Caco-2 (cell line): ENCODE results near the gene HSPG2. TPM values are rescaled to one million over a fixed set of nuclear protein-coding genes. Genes with fewer than 3 reads are reported as not detected.

Experiments
- BruUV-seq: library from RNA; stranded (reverse); fragments of 400-500 nt; replicated peaks from 2 replicates; lab custom pipeline; 2021; lab: Mats Ljungman, UMichigan
- CTCF ChIA-PET: fragments of 300-600 bp; sonication (Branson Sonifier 250); formaldehyde crosslinking; loops from one replicate; lab custom pipeline; 2022; ENCODE audit warnings: antibody characterized with exemption; lab: Charles Lee
- POLR2A ChIA-PET: fragments of 300-600 bp; sonication (Branson Sonifier 250); formaldehyde crosslinking; loops from one replicate; lab custom pipeline; 2022; ENCODE audit warnings: antibody characterized with exemption; lab: Charles Lee
- DNase-seq, 2 experiments: peaks; one replicate each; pipeline versions ENCODE4 v3.0.0 to v3.0.0-alpha.2; 2020 to 2022
- H3K27me3 ChIP-seq: replicated peaks from 2 replicates; pipeline ENCODE4 v1.6.0; 2011; ENCODE audit warnings: low read length; ENCODE audit not compliant: control insufficient read depth, insufficient read depth
- H3K36me3 ChIP-seq: 2 replicates; pipeline ENCODE4 v1.5.1; 2011; ENCODE audit warnings: low read length; ENCODE audit not compliant: control insufficient read depth, insufficient read depth
- H3K4me1 ChIP-seq: fragments of 250-450 bp; sonication (Bioruptor Pico); 2 replicates; pipeline ENCODE4 v1.5.1; 2020; ENCODE audit warnings: mild to moderate bottlenecking
- H3K4me3 ChIP-seq: 2 replicates; pipeline ENCODE4 v1.5.1; 2011; ENCODE audit warnings: low read depth, mild to moderate bottlenecking, control low read depth, low read length
- H3K9me3 ChIP-seq: fragments of 250-450 bp; sonication (Bioruptor Pico); 2 replicates; pipeline ENCODE4 v1.5.1; 2020; ENCODE audit warnings: mild to moderate bottlenecking, moderate library complexity
- H3K27ac Mint-ChIP-seq: one replicate; pipeline ENCODE4 v1.8.0; 2022; ENCODE audit warnings: mixed read lengths; ENCODE audit not compliant: unreplicated experiment
- H3K27me3 Mint-ChIP-seq: one replicate; pipeline ENCODE4 v1.8.0; 2022; ENCODE audit warnings: mixed read lengths; ENCODE audit not compliant: insufficient read depth, unreplicated experiment
- H3K36me3 Mint-ChIP-seq: one replicate; pipeline ENCODE4 v1.8.0; 2022; ENCODE audit warnings: mild to moderate bottlenecking, mixed read lengths; ENCODE audit not compliant: insufficient read depth, unreplicated experiment
- H3K4me1 Mint-ChIP-seq: one replicate; pipeline ENCODE4 v1.8.0; 2022; ENCODE audit warnings: low read depth, mixed read lengths; ENCODE audit not compliant: unreplicated experiment
- H3K4me3 Mint-ChIP-seq: one replicate; pipeline ENCODE4 v1.8.0; 2022; ENCODE audit warnings: mild to moderate bottlenecking, moderate library complexity, mixed read lengths; ENCODE audit not compliant: unreplicated experiment
- H3K9me3 Mint-ChIP-seq: one replicate; pipeline ENCODE4 v1.8.0; 2022; ENCODE audit warnings: mixed read lengths; ENCODE audit not compliant: unreplicated experiment
- intact Hi-C: fragments of 100-400 bp; cut with micrococcal nuclease; formaldehyde crosslinking; loops from one replicate; pipeline ENCODE4 v1.10.0; 2022; ENCODE audit not compliant: unreplicated experiment
- total RNA-seq: library from RNA; stranded (reverse); gene quantifications from 2 replicates; pipeline ENCODE4 v1.2.3, GENCODE V29; 2022
- TF ChIP-seq, protein P1 (sequence below), 2 experiments: fragments of 200-600 bp in 1 of 2; IDR thresholded peaks; 1 replicate in 1 of 2; 2 replicates in 1 of 2; pipeline versions ENCODE4 v1.5.1 to v1.8.0; 2011 to 2022; ENCODE audit warnings: antibody characterized with exemption in 1 of 2, control low read depth in 1 of 2, inconsistent platforms in 1 of 2, low read depth in 1 of 2, low read length in 1 of 2, mild to moderate bottlenecking in 1 of 2, moderate library complexity in 1 of 2; ENCODE audit not compliant: insufficient read depth in 1 of 2, severe bottlenecking in 1 of 2, unreplicated experiment in 1 of 2

HSPG2 gene
- total RNA-seq, 1 experiment from 2014 or later, result 237 TPM

DNA sequence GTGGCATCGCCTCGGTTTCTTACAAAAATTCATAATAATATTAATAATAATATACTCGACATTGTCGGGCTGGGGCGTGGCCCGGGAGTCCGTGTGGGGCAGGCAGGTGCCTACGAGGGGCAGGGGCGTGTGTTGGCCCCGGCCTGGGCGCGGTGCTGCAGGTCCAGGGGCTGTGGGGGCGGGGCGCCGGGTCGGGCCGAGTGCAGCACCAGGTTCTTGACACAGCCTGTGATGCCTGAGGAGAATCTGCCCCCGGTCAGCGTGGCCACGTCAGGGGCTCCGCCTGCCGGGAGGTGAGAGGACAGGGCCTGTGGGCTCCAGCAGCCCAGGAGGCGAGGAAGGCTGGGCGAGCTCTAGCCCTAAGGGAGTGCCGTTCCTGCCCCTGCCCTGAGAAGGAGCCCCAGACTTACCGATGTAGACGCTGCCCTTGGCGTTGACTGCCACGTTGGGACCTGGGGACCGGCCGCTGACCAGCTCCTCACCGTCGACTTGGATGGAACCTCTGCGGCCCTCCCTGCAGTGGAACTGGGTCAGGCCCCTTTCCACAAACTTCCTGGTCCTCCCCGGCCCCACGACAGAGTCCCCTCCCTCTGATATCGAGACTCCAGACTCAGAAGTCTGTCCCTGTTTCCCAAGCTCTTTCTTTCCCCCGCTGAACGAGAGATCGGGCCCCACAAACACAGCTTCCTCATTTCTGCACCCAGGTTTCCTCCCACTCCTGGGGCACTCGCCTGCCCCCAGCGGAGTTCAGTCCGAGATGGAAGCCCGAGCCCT is 113.7 kb downstream of the HSPG2 start:
- CTCF ChIA-PET, result no interaction called here
- Histone ChIP-seq H3K9me3 (no peaks in the 10 kb centered on the region), H3K27me3 (no peaks in the 10 kb centered on the region), H3K4me3 (no peak overlapping the region), H3K4me1 (no peaks in the 10 kb centered on the region), H3K36me3 (peaks cover 1% of the 10 kb centered on the region; the same call in 1 of the 2 replicates)
- intact Hi-C loops, result no loop called here
- no peaks in the 10 kb centered on the region for H3K27me3 Mint-ChIP-seq
- DNase-seq, result no peak
- H3K27ac Mint-ChIP-seq, result no peak overlapping the region
- H3K9me3 Mint-ChIP-seq, result no peaks in the 10 kb centered on the region
- no peaks in the 10 kb centered on the region for H3K4me1 Mint-ChIP-seq
- BruUV-seq, result TSS peak; percentile 61
- POLR2A ChIA-PET, result no interaction called here
- TF ChIP-seq, protein P1, sequence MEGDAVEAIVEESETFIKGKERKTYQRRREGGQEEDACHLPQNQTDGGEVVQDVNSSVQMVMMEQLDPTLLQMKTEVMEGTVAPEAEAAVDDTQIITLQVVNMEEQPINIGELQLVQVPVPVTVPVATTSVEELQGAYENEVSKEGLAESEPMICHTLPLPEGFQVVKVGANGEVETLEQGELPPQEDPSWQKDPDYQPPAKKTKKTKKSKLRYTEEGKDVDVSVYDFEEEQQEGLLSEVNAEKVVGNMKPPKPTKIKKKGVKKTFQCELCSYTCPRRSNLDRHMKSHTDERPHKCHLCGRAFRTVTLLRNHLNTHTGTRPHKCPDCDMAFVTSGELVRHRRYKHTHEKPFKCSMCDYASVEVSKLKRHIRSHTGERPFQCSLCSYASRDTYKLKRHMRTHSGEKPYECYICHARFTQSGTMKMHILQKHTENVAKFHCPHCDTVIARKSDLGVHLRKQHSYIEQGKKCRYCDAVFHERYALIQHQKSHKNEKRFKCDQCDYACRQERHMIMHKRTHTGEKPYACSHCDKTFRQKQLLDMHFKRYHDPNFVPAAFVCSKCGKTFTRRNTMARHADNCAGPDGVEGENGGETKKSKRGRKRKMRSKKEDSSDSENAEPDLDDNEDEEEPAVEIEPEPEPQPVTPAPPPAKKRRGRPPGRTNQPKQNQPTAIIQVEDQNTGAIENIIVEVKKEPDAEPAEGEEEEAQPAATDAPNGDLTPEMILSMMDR (IDR thresholded peaks at IDR 0.05; ENCODE audit: insufficient read depth in 1 of 2, low read depth in 1 of 2, low read length in 1 of 2, severe bottlenecking in 1 of 2, unreplicated experiment in 1 of 2), result no peak
- H3K36me3 Mint-ChIP-seq, result peaks cover 48% of the 10 kb centered on the region
- no peak overlapping the region for H3K4me3 Mint-ChIP-seq

- BruUV-seq, result no TSS peak
- no peaks in the 10 kb centered on the region for H3K4me1 ChIP-seq
- TF ChIP-seq, protein P1 (IDR thresholded peaks at IDR 0.05; ENCODE audit: insufficient read depth in 1 of 2, low read depth in 1 of 2, low read length in 1 of 2, severe bottlenecking in 1 of 2, unreplicated experiment in 1 of 2), result no peak
- Mint-ChIP-seq H3K4me1 (no peaks in the 10 kb centered on the region), H3K36me3 (peaks cover 40% of the 10 kb centered on the region), H3K27ac (no peak overlapping the region), H3K9me3 (no peaks in the 10 kb centered on the region), H3K4me3 (no peak overlapping the region), H3K27me3 (no peaks in the 10 kb centered on the region)
- CTCF ChIA-PET, result interaction anchor here (0.7 kb wide), 1 partner anchor 174 kb away, joined by 3 read pairs; no protein-coding TSS in a partner anchor
- peaks cover 1% of the 10 kb centered on the region; the same call in 1 of the 2 replicates for H3K36me3 ChIP-seq
- no peaks in the 10 kb centered on the region for H3K9me3 ChIP-seq
- H3K4me3 ChIP-seq, result no peak overlapping the region
- intact Hi-C loops, result no loop called here
- DNase-seq, result no peak
- H3K27me3 ChIP-seq, result no peaks in the 10 kb centered on the region
- POLR2A ChIA-PET, result no interaction called here
Observed at GRCh38 chr1:21822349-21822748, 114.8 kb downstream of the HSPG2 start.

GRCh38 chr1:21821385-21822019 is 115.6 kb downstream of the HSPG2 start:
- Histone ChIP-seq H3K9me3 (no peaks in the 10 kb centered on the region), H3K4me3 (no peak overlapping the region), H3K27me3 (no peaks in the 10 kb centered on the region), H3K36me3 (peaks cover 1% of the 10 kb centered on the region; the same call in 1 of the 2 replicates), H3K4me1 (no peaks in the 10 kb centered on the region)
- BruUV-seq, result no TSS peak
- H3K4me3 Mint-ChIP-seq, result no peak overlapping the region
- H3K4me1 Mint-ChIP-seq, result no peaks in the 10 kb centered on the region
- no peaks in the 10 kb centered on the region for H3K9me3 Mint-ChIP-seq
- ChIA-PET CTCF (interaction anchor here (0.7 kb wide), 1 partner anchor 174 kb away, joined by 3 read pairs; no protein-coding TSS in a partner anchor), POLR2A (no interaction called here)
- H3K36me3 Mint-ChIP-seq, result peaks cover 32% of the 10 kb centered on the region
- DNase-seq, result no peak
- H3K27me3 Mint-ChIP-seq, result no peaks in the 10 kb centered on the region
- intact Hi-C loops, result no loop called here
- no peak overlapping the region for H3K27ac Mint-ChIP-seq
- TF ChIP-seq, protein P1 (IDR thresholded peaks at IDR 0.05; ENCODE audit: insufficient read depth in 1 of 2, low read depth in 1 of 2, low read length in 1 of 2, severe bottlenecking in 1 of 2, unreplicated experiment in 1 of 2), result no peak
